SK-N-SH (cell line): ENCODE data around the gene PTPRC.

Experiments used
- CTCF ChIP-seq: fragments of 200-600 bp; sonication (generic); IDR thresholded peaks from 2 replicates; pipeline ENCODE4 v1.6.1; 2017; ENCODE audit warnings: antibody characterized with exemption, mild to moderate bottlenecking, moderate library complexity
- EZH2phosphoT487 ChIP-seq: fragments of 200-600 bp; sonication (generic); IDR thresholded peaks from 2 replicates; pipeline ENCODE4 v1.6.1; 2017; ENCODE audit warnings: low read depth, mixed run types, mild to moderate bottlenecking, antibody characterized with exemption, moderate library complexity, borderline replicate concordance
- GATA2 ChIP-seq: sonication (generic); formaldehyde crosslinking; IDR thresholded peaks from 2 replicates; pipeline ENCODE4 v1.5.0; 2020; ENCODE audit warnings: mild to moderate bottlenecking, missing genetic modification reagents
- POLR2AphosphoS5 ChIP-seq: IDR thresholded peaks from 2 replicates; pipeline ENCODE4 v1.6.1; 2012; ENCODE audit warnings: low read depth, low read length
- RAD21 ChIP-seq: IDR thresholded peaks from 2 replicates; pipeline ENCODE4 v1.6.1; 2012; ENCODE audit warnings: mild to moderate bottlenecking, low read length
- RCOR1 ChIP-seq: fragments of 150-350 bp; IDR thresholded peaks from 2 replicates; pipeline ENCODE4 v1.6.1; 2017; ENCODE audit warnings: antibody characterized with exemption, low read length
- REST ChIP-seq: IDR thresholded peaks from 2 replicates; pipeline ENCODE4 v1.6.1; 2012; ENCODE audit warnings: mild to moderate bottlenecking, low read depth, low read length, moderate library complexity
- TCF12 ChIP-seq: IDR thresholded peaks from 2 replicates; pipeline ENCODE4 v1.4.0; 2012
- TEAD4 ChIP-seq: IDR thresholded peaks from 2 replicates; pipeline ENCODE4 v1.4.0; 2012; ENCODE audit warnings: mild to moderate bottlenecking, borderline replicate concordance; ENCODE audit not compliant: insufficient read depth
- USF1 ChIP-seq: IDR thresholded peaks from 2 replicates; pipeline ENCODE4 v1.4.0; 2012; ENCODE audit warnings: low read depth, borderline replicate concordance
- USF2 ChIP-seq: fragments of 150-350 bp; IDR thresholded peaks from 2 replicates; pipeline ENCODE4 v1.6.1; 2017; ENCODE audit warnings: antibody characterized with exemption, low read length, low read depth, borderline replicate concordance

GRCh38 chr1:198765416-198765815, 126.6 kb downstream of the PTPRC start:
- TF ChIP-seq CTCF, result no peak
- no peak for TF ChIP-seq REST
- no peak for TF ChIP-seq POLR2AphosphoS5
- TF ChIP-seq TCF12, result no peak
- no peak for TF ChIP-seq EZH2phosphoT487
- TF ChIP-seq RAD21, result no peak
- TF ChIP-seq USF1, result no peak
- TF ChIP-seq TEAD4, result no peak
- TF ChIP-seq USF2, result no peak
- TF ChIP-seq GATA2, result no peak
- TF ChIP-seq RCOR1, result no peak
